Measurements from ENCODE around the gene MYRF. TPM values are rescaled to one million over a fixed set of nuclear protein-coding genes. Genes with fewer than 3 reads are reported as not detected.

MYRF gene
- total RNA-seq, 1 donor from 2014 or later = 1.4 TPM

DNA sequence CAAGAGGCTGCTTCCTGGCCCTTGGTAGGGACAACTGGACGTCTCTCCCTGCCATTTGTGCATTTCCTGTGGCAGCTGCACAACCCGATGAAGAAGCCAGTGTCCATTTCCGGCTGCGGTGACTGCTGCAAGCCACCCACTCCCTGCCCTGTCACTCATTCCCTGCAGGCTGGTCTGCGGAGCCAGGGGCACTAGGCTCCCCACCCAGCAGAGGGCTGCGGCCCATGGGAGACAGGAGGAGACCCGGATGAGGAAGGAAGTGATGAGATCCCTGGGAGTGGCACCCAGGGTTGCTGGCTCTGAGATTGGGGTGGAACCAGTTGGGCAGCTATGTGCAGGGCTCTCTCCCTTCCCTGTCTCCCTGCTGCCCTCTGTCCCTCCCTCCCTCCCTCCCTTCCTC is 10.0 kb upstream of the MYRF start:
- peak; percentile 30 for DNase-seq

GRCh38 chr11:61743486-61744095 is 8.8 kb upstream of the MYRF start:
- DNase-seq = no peak

- no peak for DNase-seq
Measured at GRCh38 chr11:61744181-61744580, 8.3 kb upstream of the MYRF start.

GRCh38 chr11:61744609-61745156 is 7.8 kb upstream of the MYRF start:
- no peak for DNase-seq

- DNase-seq = no peak
Measured at GRCh38 chr11:61745781-61746441, 6.5 kb upstream of the MYRF start.

- DNase-seq = no peak
Measured at GRCh38 chr11:61746442-61747191, 5.8 kb upstream of the MYRF start.

GRCh38 chr11:61747192-61747966 is 5.1 kb upstream of the MYRF start:
- DNase-seq = peak; percentile 75

GRCh38 chr11:61747967-61748285 is 4.5 kb upstream of the MYRF start:
- DNase-seq = no peak

DNA sequence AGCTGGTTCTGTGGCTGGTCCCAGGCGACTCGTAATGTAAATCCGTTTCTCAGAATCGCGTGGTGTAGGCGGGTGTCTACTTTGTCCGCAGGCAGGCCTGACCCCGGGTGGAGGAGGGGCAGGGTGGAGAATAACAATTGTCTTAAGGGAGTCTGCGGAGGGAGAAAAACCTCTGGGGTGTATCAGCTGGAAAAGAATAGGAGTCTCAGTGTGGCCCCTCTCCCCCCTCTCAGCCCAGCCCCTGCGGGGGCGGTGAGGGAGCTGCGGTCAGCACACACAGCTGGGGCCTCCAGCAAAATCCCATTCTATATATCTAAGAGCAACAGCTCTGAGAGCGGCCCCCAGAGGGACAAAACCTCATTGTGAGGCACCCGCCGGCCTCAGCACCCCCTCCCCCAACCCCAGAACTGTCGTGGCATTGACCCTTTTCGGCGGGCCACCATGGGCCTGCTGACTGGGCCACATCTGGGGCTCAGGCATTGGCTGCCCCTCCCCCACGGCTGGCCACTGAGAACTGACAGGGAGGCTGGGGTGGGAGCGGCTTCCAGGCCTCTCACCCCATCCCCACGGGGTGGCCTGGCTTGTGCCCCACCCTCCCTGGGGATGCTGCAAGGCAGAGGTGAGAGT is 2.7 kb upstream of the MYRF start:
- DNase-seq = peak; percentile 24

DNA sequence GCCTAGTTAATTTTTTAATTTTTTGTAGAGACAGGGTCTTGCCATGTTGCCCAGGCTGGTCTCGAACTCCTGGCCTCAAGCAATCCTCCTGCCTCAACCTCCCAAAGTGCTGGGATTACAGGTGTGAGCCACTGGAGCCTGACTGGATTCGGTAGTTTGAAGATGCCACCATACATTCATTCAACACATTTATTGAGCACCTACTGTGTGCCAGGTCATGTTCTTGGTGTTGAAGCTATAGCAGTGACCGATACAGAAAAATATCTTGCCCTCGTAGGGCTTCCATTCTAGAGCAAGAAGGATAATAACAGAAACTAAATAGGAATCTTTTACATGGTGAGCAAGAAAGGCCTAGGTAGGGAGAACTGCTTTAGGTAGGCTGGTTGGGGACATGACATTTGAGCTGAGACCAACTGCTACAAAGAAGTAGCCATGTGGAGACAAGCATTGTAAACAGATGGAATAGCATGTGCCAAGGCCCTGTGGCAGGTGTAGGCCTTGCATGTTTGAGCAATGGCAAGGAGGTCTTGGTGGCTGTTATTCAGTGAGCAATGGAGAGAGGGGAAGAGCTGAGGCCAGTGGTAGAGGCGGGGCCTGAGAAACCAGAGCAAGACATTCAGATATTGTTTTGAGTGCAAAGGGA is 1.7 kb upstream of the MYRF start:
- no peak for DNase-seq

GRCh38 chr11:61751384-61751783 is 1.1 kb upstream of the MYRF start:
- DNase-seq = no peak

DNA sequence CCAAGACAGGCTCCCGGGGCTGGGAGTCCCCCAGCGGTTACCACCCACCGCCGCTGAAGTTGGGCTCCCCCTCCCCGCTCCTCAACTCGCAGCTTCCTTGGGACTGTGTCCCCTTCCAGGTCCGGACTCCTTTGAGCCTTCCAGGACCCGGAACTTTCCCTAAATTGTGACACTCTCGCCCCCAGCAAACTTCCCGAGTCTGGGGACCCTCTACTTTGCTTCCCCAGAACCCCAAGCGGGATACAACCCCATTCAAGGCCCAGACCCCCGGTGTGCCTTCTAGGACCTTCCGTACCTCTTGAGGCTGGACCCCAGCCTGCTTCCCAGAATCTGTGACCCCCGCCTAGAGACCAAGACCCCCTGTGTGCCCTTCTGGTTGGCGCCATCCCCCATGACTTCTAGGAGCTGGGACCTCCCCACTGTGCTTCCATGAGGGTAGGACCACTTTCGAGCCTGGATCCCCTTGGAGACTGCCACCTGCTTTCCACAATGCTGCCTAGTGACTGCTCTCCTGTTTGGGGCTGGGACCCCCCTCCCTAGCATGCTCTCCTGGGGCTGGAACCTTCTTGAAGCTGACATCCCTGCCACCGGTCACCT is 587 bp downstream of the MYRF start:
- no peak for DNase-seq

DNA sequence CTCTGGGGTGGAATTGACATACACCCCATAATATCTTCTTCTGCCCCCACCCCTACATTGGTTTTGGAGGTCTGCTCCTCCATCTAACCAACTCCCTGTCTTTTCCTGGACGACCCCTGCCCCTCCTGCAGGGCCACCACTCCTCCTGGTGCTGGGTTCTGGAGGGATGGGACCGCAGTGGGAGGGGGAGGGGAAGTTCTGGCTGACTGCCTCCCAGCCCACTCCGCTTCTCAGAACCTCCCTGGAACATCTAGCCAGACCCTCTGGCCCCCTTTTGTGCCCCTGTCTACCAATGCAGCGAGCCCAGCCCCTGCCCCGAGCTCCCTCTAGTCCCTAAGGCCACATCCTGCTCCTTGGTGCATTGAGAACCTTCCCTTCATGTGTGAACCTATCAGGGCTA is 1.2 kb downstream of the MYRF start:
- no peak for DNase-seq

DNA sequence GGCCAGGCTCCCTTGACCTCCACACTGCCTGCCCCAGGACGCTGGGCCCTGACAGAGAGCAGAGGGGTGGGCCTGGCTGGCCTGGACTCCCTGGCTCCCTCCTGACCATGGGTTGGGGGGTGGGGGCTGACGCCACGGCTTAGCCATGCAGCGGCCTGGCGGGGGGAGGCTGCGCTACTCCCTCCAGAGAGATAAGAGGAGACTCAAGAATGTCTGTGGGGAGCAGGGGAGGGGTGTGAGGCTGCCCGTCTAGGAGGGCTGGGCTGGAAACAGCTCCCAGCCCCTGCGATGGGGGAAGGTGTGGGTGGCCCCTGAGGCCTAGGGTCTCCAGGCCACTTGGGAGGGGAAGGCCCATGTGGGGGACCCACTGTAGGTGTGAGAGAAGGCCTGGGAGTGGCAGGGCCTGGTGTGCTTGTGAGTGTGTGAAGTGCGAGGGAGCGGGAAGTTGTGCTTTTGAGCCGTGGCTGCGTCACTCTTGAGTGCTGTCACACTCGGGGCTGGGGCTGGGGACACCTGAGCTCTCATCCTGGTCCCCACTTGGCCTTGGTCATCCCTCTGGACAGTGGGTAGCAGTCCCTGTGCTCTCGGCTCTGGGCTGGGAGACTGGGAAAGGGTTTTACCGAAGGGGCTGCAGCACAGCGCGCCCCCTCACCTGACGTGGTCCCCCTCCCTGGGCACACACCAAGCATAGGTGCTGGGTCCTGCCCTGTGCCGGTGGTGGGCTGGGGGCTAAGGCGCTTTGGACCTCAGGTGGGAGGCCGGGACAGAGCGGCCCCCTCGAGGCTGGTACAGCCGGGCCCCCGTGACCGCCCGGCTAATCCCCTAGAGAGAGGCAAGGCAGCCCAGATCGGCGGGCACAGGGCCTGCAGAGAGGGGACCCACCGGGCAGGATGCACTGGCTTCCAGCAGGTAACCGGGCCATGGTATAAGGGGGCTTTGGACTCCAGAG is 2.4 kb downstream of the MYRF start:
- no peak for DNase-seq

GRCh38 chr11:61756147-61756451 is 3.7 kb downstream of the MYRF start:
- DNase-seq = no peak

- no peak for DNase-seq
Measured at GRCh38 chr11:61756452-61757212, 4.2 kb downstream of the MYRF start.

DNA sequence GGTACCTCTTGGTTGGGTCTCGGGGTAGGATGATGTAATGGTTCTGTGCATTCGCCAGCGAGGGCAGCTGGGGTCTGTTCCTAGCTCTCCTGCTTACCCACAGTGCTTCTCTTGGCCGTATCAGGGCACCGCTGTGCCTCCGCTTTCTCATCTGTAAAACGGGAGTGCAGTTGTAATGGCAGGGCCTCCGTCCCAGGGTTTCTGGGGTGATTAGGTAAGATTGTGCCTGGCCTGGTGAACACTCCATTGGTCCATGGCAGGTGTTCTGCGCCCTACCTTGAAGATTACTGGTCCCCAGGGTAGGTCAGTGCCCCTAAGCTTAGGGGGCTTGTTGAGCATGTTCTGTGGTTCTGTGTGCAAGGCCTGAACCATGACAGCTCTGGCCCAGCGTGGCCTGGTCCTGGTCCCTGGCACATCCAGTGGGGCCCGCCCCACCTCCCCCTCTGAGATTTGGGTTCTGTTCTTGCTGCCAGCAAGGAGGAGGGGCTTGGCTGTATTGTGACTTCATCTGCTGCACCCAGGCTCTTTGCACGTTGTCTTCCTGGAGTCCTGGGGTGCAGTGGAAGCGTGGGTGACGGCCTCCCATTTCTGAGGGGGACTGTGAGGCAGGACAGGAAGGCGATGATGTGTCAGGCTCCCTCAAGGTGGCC is 4.9 kb downstream of the MYRF start:
- DNase-seq = no peak

DNA sequence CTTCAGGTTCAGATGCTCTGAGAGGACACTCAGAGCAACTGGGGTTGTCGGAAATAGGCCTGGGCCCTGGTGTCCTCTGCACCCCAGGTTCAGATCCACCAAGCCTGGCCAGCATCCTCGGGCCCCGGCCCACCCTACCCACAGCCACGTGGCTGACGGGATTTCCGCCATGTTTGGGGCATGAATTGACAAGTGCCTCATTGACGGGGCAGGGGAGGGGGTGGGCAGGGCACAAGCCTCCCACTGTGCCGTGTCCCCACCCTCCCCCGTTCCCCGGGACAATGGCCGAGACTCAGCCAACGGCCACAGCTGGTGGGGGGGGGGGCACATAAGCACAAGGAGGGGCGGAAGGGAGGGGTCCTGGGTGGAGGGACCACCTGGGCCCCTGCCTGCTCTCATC is 8.5 kb downstream of the MYRF start:
- DNase-seq = no peak
